K562 (cell line): Measurements from ENCODE around the gene LMTK2. TPM values are rescaled to one million over a fixed set of nuclear protein-coding genes. Genes with fewer than 3 reads are reported as not detected.
A peak's percentile ranks its signal among the peaks of the same experiment; 100 is the strongest.

Experiments used
- ATAC-seq: fragments of 200-7000 bp; cut with Tn5 transposase; 3 replicates; pipeline ENCODE4 v1.9.1; 2020; ENCODE audit warnings: moderate library complexity
- BruUV-seq: library from RNA; stranded (reverse); fragments of 400-500 nt; replicated peaks from 2 replicates; lab custom pipeline; 2021; lab: Mats Ljungman, UMichigan
- CTCF ChIA-PET: fragments of 300-600 bp; formaldehyde crosslinking; extraction: SDS; loops from one replicate; lab custom pipeline; 2021; ENCODE audit warnings: low intra/inter-chr PET ratio; lab: Yijun Ruan, JAX
- POLR2A ChIA-PET: fragments of 300-600, 350-650 bp; sonication (Branson Sonifier 250); formaldehyde crosslinking; extraction: SDS; loops from one replicate; lab custom pipeline; 2021; ENCODE audit warnings: antibody characterized with exemption, inconsistent platforms; lab: Yijun Ruan, JAX
- DNase-seq, 4 experiments: peaks; one replicate each; pipeline versions ENCODE4 v3.0.0 to v3.0.0-alpha.2; 2011 to 2018; ENCODE audit warnings: low spot score in 3 of 4, mixed read lengths in 3 of 4; ENCODE audit errors: extremely low read depth in 1 of 4
- FAIRE-seq: peaks from 2 replicates; lab custom pipeline; 2011; peaks lifted over from hg19 to GRCh38; lab: Jason Lieb, UNC
- H2AFZ ChIP-seq: 2 replicates; pipeline ENCODE4 v1.6.0; 2011; ENCODE audit warnings: low read depth, low read length, control low read depth, inconsistent platforms
- H3K27ac ChIP-seq: fragments of 200-600 bp; 3 replicates; pipeline ENCODE4 v1.8.0; 2011; ENCODE audit warnings: low read depth, mild to moderate bottlenecking, control low read depth, inconsistent platforms, low read length, moderate library complexity, mixed read lengths; ENCODE audit errors: extremely low read depth
- H3K27me3 ChIP-seq, 2 experiments: fragments of 300-600 bp in 1 of 2; 2 replicates in 1 of 2; 3 replicates in 1 of 2; pipeline versions ENCODE4 v1.6.0 to v1.8.0; 2011; ENCODE audit warnings: inconsistent platforms in 2 of 2, low read length in 2 of 2, mild to moderate bottlenecking in 1 of 2, mixed read lengths in 1 of 2, moderate library complexity in 1 of 2; ENCODE audit not compliant: control insufficient read depth in 2 of 2, insufficient read depth in 2 of 2
- H3K36me3 ChIP-seq: fragments of 300-600 bp; 3 replicates; pipeline ENCODE4 v1.8.0; 2011; ENCODE audit warnings: mild to moderate bottlenecking, low read length, inconsistent platforms; ENCODE audit not compliant: control insufficient read depth, insufficient read depth
- H3K4me1 ChIP-seq, 2 experiments: fragments of 200-600 bp in 1 of 2; replicated peaks in 1 of 2; 2 replicates in 1 of 2; 3 replicates in 1 of 2; pipeline versions ENCODE4 v1.5.1 to v1.8.0; 2011; ENCODE audit warnings: inconsistent platforms in 2 of 2, low read length in 2 of 2, mild to moderate bottlenecking in 1 of 2, mixed read lengths in 1 of 2, moderate library complexity in 1 of 2; ENCODE audit not compliant: control insufficient read depth in 2 of 2, insufficient read depth in 2 of 2
- H3K4me2 ChIP-seq: 2 replicates; pipeline ENCODE4 v1.6.1; 2011; ENCODE audit warnings: low read length, control low read depth, inconsistent platforms, mixed read lengths; ENCODE audit not compliant: insufficient read depth
- H3K4me3 ChIP-seq: fragments of 200-600 bp; sonication (generic), shearing (Covaris generic); 2 replicates; pipeline ENCODE4 v1.5.1; 2016; ENCODE audit warnings: control low read depth, inconsistent platforms
- H3K79me2 ChIP-seq: fragments of 200-600 bp; 3 replicates; pipeline ENCODE4 v1.8.0; 2011; ENCODE audit warnings: low read length, inconsistent platforms; ENCODE audit not compliant: control insufficient read depth, insufficient read depth
- H3K9ac ChIP-seq, 2 experiments: 2 replicates each; pipeline versions ENCODE4 v1.6.0 to v1.6.1; 2011; ENCODE audit warnings: low read depth in 2 of 2, low read length in 2 of 2, control low read depth in 1 of 2, inconsistent platforms in 1 of 2, mild to moderate bottlenecking in 1 of 2, mixed read lengths in 1 of 2; ENCODE audit not compliant: insufficient read depth in 1 of 2
- H3K9me1 ChIP-seq: one replicate; pipeline ENCODE4 v1.6.0; 2011; ENCODE audit warnings: inconsistent platforms, mild to moderate bottlenecking, low read length, moderate library complexity; ENCODE audit not compliant: control insufficient read depth, insufficient read depth
- H3K9me3 ChIP-seq: replicated peaks from 2 replicates; pipeline ENCODE4 v1.5.1; 2011; ENCODE audit warnings: low read depth, low read length, inconsistent platforms; ENCODE audit not compliant: control insufficient read depth, insufficient read depth
- H4K20me1 ChIP-seq: replicated peaks from 2 replicates; pipeline ENCODE4 v1.6.1; 2011; ENCODE audit warnings: low read length, inconsistent platforms, mixed read lengths; ENCODE audit not compliant: control insufficient read depth, insufficient read depth
- KDM4B ChIP-seq, 2 experiments: fragments of 450-650 bp in 1 of 2; sonication (generic) in 1 of 2; IDR thresholded peaks; 2 replicates each; pipeline ENCODE4 v1.6.1; 2016 to 2017; ENCODE audit warnings: borderline replicate concordance in 2 of 2, antibody characterized with exemption in 1 of 2, low read depth in 1 of 2, mild to moderate bottlenecking in 1 of 2
- TAF15 ChIP-seq: fragments of 200-400 bp; formaldehyde crosslinking; IDR thresholded peaks from 2 replicates; pipeline ENCODE4 v1.6.1; 2017; ENCODE audit warnings: mild to moderate bottlenecking, low read depth, low read length, moderate library complexity
- WGBS: fragments of 100-300 bp; shearing (Covaris generic); methylation state at CpG from one replicate; pipeline ENCODE4 v1.1.6; 2016; ENCODE audit warnings: low coverage, mixed read lengths; ENCODE audit not compliant: insufficient coverage; ENCODE audit errors: missing lambda C conversion rate; 5-methylcytosine and 5-hydroxymethylcytosine counted together
- in situ Hi-C: fragments of 300-500 bp; cut with MboI; formaldehyde crosslinking; loops from 4 replicates; pipeline ENCODE4 v1.15.0; 2018; ENCODE audit warnings: inconsistent platforms, mixed read lengths
- intact Hi-C: fragments of 100-400 bp; cut with micrococcal nuclease; formaldehyde crosslinking; loops from 2 replicates; pipeline ENCODE4 v1.14.2; 2022
- polyA plus RNA-seq, 8 experiments: library from polyadenylated mRNA; depleted of rRNA in 4 of 8; stranded (reverse) in 5 of 8; unstranded in 3 of 8; fragments of >200 nt; fragmentation: Nextera tagmentation in 2 of 8; fragmentation: Illumina TruSeq in 1 of 8; extraction: Ambion mirVana in 2 of 8; extraction: Trizol in 1 of 8; gene quantifications; 2 replicates each; pipeline versions ENCODE4 v1.2.1 to v1.2.3, GENCODE V29; 2011 to 2014; ENCODE audit warnings: inconsistent platforms in 1 of 8, missing spikeins in 1 of 8
- total RNA-seq, 7 experiments: library from RNA; depleted of rRNA in 6 of 7; stranded (reverse); fragments of >200 nt in 6 of 7; fragmentation: Illumina TruSeq in 2 of 7; extraction: Trizol in 2 of 7; gene quantifications; 2 replicates each; pipeline versions ENCODE4 v1.2.1 to v1.2.3, GENCODE V29; 2011 to 2021; ENCODE audit warnings: low replicate concordance in 1 of 7
- TF ChIP-seq, protein P1 (sequence below): fragments of 450-650 bp; IDR thresholded peaks from 2 replicates; pipeline ENCODE4 v1.6.1; 2017; ENCODE audit warnings: antibody characterized with exemption

The LMTK2 gene
- total and polyA plus RNA-seq, 9 of the 15 experiments (the other 6 are each of a cell fraction or from before 2014, with no cell fraction given) = 0.78 to 16.4 (median 6.3) TPM

DNA sequence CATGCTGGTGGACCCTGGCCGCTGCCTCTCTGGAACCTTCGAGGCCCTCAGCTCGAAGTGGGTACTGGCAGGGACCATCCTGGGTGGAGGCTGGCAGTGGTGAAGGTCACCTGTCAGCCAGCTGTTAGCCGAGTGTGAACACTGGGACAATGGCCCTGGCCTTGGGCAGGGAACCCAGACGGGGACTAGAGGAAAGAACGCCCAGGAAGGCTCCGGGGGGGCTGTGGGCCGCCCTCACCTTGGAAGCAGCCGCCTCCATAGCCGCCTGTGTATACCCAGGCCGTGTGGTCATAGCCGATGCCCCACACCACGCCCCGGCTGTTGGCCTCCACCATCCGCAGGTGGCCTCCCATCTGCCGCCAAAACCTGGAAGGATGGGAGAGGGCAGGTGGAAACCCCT lies 122.1 kb downstream of the LMTK2 start:
- CTCF ChIA-PET = no interaction called here
- ATAC-seq (no peak), FAIRE-seq (no peak), DNase-seq (peak in 2 of 4 experiments; percentile 8 to 10)
- Histone ChIP-seq H3K9ac (0 out of 4 replicates have a peak overlapping the region, but pooled peaks of 1 of the 2 experiments have one; percentile 6), H3K4me3 (no peak overlapping the region), H3K79me2 (no peaks in the 10 kb centered on the region), H2AFZ (no peak overlapping the region), H3K36me3 (no peaks in the 10 kb centered on the region), H3K4me1 (peaks cover 0 to 54% of the 10 kb centered on the region in 2 experiments; a peak in 1 of 5 replicates), H4K20me1 (peaks cover 6% of the 10 kb centered on the region; the same call in 1 of the 2 replicates), H3K27me3 (peaks cover 5 to 64% of the 10 kb centered on the region in 2 experiments), H3K9me1 (no peaks in the 10 kb centered on the region), H3K27ac (no peak overlapping the region), H3K4me2 (no peak overlapping the region), H3K9me3 (no peaks in the 10 kb centered on the region)
- TF ChIP-seq KDM4B (IDR thresholded peaks at IDR 0.05; ENCODE audit: borderline replicate concordance in 2 of 2, low read depth in 1 of 2) = no peak
- TF ChIP-seq TAF15 = no peak
- TF ChIP-seq, protein P1, sequence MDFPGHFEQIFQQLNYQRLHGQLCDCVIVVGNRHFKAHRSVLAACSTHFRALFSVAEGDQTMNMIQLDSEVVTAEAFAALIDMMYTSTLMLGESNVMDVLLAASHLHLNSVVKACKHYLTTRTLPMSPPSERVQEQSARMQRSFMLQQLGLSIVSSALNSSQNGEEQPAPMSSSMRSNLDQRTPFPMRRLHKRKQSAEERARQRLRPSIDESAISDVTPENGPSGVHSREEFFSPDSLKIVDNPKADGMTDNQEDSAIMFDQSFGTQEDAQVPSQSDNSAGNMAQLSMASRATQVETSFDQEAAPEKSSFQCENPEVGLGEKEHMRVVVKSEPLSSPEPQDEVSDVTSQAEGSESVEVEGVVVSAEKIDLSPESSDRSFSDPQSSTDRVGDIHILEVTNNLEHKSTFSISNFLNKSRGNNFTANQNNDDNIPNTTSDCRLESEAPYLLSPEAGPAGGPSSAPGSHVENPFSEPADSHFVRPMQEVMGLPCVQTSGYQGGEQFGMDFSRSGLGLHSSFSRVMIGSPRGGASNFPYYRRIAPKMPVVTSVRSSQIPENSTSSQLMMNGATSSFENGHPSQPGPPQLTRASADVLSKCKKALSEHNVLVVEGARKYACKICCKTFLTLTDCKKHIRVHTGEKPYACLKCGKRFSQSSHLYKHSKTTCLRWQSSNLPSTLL = no peak
- intact Hi-C loops = no loop called here
- in situ Hi-C loops = no loop called here
- 34% methylated on average over 16 of the region's 16 CpGs for whole genome bisulfite sequencing
- BruUV-seq = no TSS peak
- POLR2A ChIA-PET = interaction anchor here (1.3 kb wide), 1 partner anchor 25 kb away, joined by 5 read pairs; no protein-coding TSS in a partner anchor
